Keratinocyte (primary cell): ENCODE measurements around the gene POP5. TPM values are rescaled to one million over a fixed set of nuclear protein-coding genes. Genes with fewer than 3 reads are reported as not detected.

ENCODE experiments used
- DNase-seq: peaks from one replicate; pipeline ENCODE4 v3.0.0-alpha.2; 2011; ENCODE audit warnings: low read depth, missing footprints, low spot score
- FAIRE-seq: peaks from 2 replicates; lab custom pipeline; 2011; peaks lifted over from hg19 to GRCh38; lab: Jason Lieb, UNC
- H2AFZ ChIP-seq: 2 replicates; pipeline ENCODE4 v1.6.0; 2012; ENCODE audit warnings: low read length, control low read depth, inconsistent platforms; ENCODE audit not compliant: control insufficient read depth
- H3K27ac ChIP-seq: 2 replicates; pipeline ENCODE4 v1.5.1; 2011; ENCODE audit warnings: low read length; ENCODE audit not compliant: control insufficient read depth, insufficient read depth
- H3K27me3 ChIP-seq: 3 replicates; pipeline ENCODE4 v1.6.0; 2011; ENCODE audit warnings: low read length; ENCODE audit not compliant: control insufficient read depth, insufficient read depth; ENCODE audit errors: extremely low read depth
- H3K36me3 ChIP-seq, 2 experiments: 2 replicates in 1 of 2; 3 replicates in 1 of 2; pipeline ENCODE4 v1.5.1; 2011; ENCODE audit warnings: low read length in 2 of 2, mild to moderate bottlenecking in 1 of 2; ENCODE audit not compliant: control insufficient read depth in 2 of 2, insufficient read depth in 2 of 2; ENCODE audit errors: extremely low read depth in 1 of 2
- H3K4me1 ChIP-seq: 3 replicates; pipeline ENCODE4 v1.5.1; 2011; ENCODE audit warnings: low read length; ENCODE audit not compliant: control insufficient read depth, insufficient read depth; ENCODE audit errors: extremely low read depth
- H3K4me2 ChIP-seq: 3 replicates; pipeline ENCODE4 v1.6.0; 2011; ENCODE audit warnings: low read depth, low read length; ENCODE audit not compliant: control insufficient read depth, insufficient read depth; ENCODE audit errors: extremely low read depth
- H3K4me3 ChIP-seq, 3 experiments: fragments of 200-600 bp in 1 of 3; sonication (generic) in 1 of 3; 2 replicates in 2 of 3; 3 replicates in 1 of 3; pipeline ENCODE4 v1.5.1; 2011 to 2016; ENCODE audit warnings: low read length in 3 of 3, mild to moderate bottlenecking in 3 of 3, control low read depth in 2 of 3, inconsistent platforms in 1 of 3, low read depth in 1 of 3, mixed read lengths in 1 of 3, mixed run types in 1 of 3, moderate library complexity in 1 of 3; ENCODE audit not compliant: control insufficient read depth in 2 of 3, insufficient read depth in 2 of 3; ENCODE audit errors: extremely low read depth in 1 of 3
- H3K79me2 ChIP-seq: 2 replicates; pipeline ENCODE4 v1.6.0; 2012; ENCODE audit warnings: low read length; ENCODE audit not compliant: control insufficient read depth, insufficient read depth
- H3K9ac ChIP-seq: 3 replicates; pipeline ENCODE4 v1.6.0; 2011; ENCODE audit warnings: low read length; ENCODE audit not compliant: control insufficient read depth, insufficient read depth; ENCODE audit errors: extremely low read depth
- H3K9me1 ChIP-seq: 3 replicates; pipeline ENCODE4 v1.6.0; 2011; ENCODE audit warnings: low read length; ENCODE audit not compliant: control insufficient read depth, insufficient read depth; ENCODE audit errors: extremely low read depth
- H3K9me3 ChIP-seq: 2 replicates; pipeline ENCODE4 v1.5.1; 2012; ENCODE audit warnings: low read depth, low read length; ENCODE audit not compliant: control insufficient read depth
- H4K20me1 ChIP-seq: 3 replicates; pipeline ENCODE4 v1.6.0; 2011; ENCODE audit warnings: low read length; ENCODE audit not compliant: control insufficient read depth, insufficient read depth; ENCODE audit errors: extremely low read depth
- EZH2 ChIP-seq: IDR thresholded peaks from one replicate; pipeline ENCODE4 v1.6.1; 2012; ENCODE audit warnings: inconsistent platforms, mild to moderate bottlenecking, low read length, moderate library complexity
- dilution Hi-C: fragments of 300-500 bp; cut with MboI; formaldehyde crosslinking; loops from one replicate; pipeline ENCODE4 v1.7.0; 2020; ENCODE audit warnings: low sequenced_read_pairs; ENCODE audit not compliant: extremely low pct_ligation_motif_present
- polyA plus RNA-seq, 5 experiments: library from polyadenylated mRNA; depleted of rRNA in 3 of 5; stranded (reverse) in 3 of 5; stranded (forward) in 1 of 5; unstranded in 1 of 5; fragments of >200 nt; gene quantifications; 1 replicate in 1 of 5; 2 replicates in 3 of 5; 3 replicates in 1 of 5; pipeline versions ENCODE4 v1.2.1 to v1.2.3, GENCODE V29; 2011 to 2012; ENCODE audit warnings: missing spikeins in 2 of 5, low read depth in 1 of 5, low replicate concordance in 1 of 5
- TF ChIP-seq, protein P1 (sequence below), 3 experiments: IDR thresholded peaks in 1 of 3; conservative IDR thresholded peaks in 1 of 3; optimal IDR thresholded peaks in 1 of 3; 2 replicates in 2 of 3; 3 replicates in 1 of 3; pipeline versions ENCODE3 to v1.5.1; 2011; ENCODE audit warnings: low read length in 3 of 3, mild to moderate bottlenecking in 3 of 3, moderate library complexity in 2 of 3, control low read depth in 1 of 3, inconsistent platforms in 1 of 3; ENCODE audit not compliant: insufficient read depth in 2 of 3; ENCODE audit errors: extremely low read depth in 1 of 3

Gene POP5
- polyA plus RNA-seq, 1 donor (not counting 4 experiments of a cell fraction or from before 2014, with no cell fraction given), result 105 TPM

DNA sequence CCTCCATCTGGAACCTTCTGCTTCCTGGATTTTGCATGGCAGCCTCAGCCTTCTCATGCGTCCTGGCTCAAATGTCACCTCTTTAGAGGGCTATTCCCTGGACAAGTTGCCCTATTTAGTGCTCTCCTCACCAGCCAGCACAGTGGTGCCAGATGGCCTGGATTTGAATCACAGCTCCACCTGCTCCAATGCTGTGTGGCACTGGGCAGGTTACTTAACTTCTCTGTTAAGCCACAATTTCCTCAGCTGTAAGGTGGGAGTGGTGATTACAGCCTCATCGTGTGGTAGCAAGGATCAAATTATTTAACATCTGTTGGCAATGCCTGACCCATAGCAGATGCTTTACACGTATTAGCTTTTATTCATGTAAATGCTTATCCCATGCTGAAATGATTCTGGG is 16.7 kb upstream of the POP5 start:
- dilution Hi-C loops, result no loop called here
- DNase-seq (no peak), FAIRE-seq (no peak)
- Histone ChIP-seq H3K9ac (no peak overlapping the region), H3K4me3 (no peak overlapping the region), H3K9me3 (no peaks in the 10 kb centered on the region), H4K20me1 (no peaks in the 10 kb centered on the region), H3K27ac (no peak overlapping the region), H3K9me1 (no peaks in the 10 kb centered on the region), H3K36me3 (no peaks in the 10 kb centered on the region), H3K27me3 (peaks cover 10% of the 10 kb centered on the region), H3K4me2 (no peak overlapping the region), H3K79me2 (no peaks in the 10 kb centered on the region), H2AFZ (no peak overlapping the region), H3K4me1 (no peaks in the 10 kb centered on the region)
- no peak for TF ChIP-seq EZH2
- TF ChIP-seq, protein P1, sequence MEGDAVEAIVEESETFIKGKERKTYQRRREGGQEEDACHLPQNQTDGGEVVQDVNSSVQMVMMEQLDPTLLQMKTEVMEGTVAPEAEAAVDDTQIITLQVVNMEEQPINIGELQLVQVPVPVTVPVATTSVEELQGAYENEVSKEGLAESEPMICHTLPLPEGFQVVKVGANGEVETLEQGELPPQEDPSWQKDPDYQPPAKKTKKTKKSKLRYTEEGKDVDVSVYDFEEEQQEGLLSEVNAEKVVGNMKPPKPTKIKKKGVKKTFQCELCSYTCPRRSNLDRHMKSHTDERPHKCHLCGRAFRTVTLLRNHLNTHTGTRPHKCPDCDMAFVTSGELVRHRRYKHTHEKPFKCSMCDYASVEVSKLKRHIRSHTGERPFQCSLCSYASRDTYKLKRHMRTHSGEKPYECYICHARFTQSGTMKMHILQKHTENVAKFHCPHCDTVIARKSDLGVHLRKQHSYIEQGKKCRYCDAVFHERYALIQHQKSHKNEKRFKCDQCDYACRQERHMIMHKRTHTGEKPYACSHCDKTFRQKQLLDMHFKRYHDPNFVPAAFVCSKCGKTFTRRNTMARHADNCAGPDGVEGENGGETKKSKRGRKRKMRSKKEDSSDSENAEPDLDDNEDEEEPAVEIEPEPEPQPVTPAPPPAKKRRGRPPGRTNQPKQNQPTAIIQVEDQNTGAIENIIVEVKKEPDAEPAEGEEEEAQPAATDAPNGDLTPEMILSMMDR (optimal IDR thresholded peaks at IDR 0.05 in 1 of 3, IDR thresholded peaks at IDR 0.05 in 1 of 3, conservative IDR thresholded peaks at IDR 0.05 in 1 of 3; ENCODE audit: extremely low read depth in 1 of 3, insufficient read depth in 2 of 3, low read length in 3 of 3), result no peak

DNA sequence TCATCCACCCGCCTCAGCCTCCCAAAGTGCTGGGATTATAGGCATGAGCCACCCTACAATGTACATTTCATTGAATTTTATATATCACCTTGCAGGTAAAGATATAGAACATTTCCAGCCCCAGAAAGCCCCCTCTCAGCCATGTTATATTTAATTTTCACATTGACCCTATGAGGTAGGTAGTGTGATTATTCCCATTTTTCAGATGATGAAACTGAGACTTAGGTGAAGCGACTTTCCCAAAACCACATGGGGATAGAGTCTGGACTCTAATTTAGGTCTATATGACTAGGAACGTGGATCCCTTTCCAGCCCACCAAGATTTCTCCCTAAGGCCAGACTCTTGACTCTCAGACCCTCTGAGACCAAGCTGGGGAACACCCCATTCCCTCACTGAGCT is 15.7 kb upstream of the POP5 start:
- no peaks in the 10 kb centered on the region for H3K79me2 ChIP-seq
- H3K9me1 ChIP-seq, result no peaks in the 10 kb centered on the region
- dilution Hi-C loops, result no loop called here
- no peak for FAIRE-seq
- H3K4me1 ChIP-seq, result no peaks in the 10 kb centered on the region
- no peak overlapping the region for H3K4me3 ChIP-seq
- H2AFZ ChIP-seq, result no peak overlapping the region
- H3K27ac ChIP-seq, result no peak overlapping the region
- no peak overlapping the region for H3K9ac ChIP-seq
- no peak for DNase-seq
- H3K9me3 ChIP-seq, result no peaks in the 10 kb centered on the region
- H3K27me3 ChIP-seq, result peaks cover 10% of the 10 kb centered on the region
- no peaks in the 10 kb centered on the region for H4K20me1 ChIP-seq
- no peaks in the 10 kb centered on the region for H3K36me3 ChIP-seq
- H3K4me2 ChIP-seq, result no peak overlapping the region
- no peak for TF ChIP-seq EZH2
- TF ChIP-seq, protein P1 (optimal IDR thresholded peaks at IDR 0.05 in 1 of 3, IDR thresholded peaks at IDR 0.05 in 1 of 3, conservative IDR thresholded peaks at IDR 0.05 in 1 of 3; ENCODE audit: extremely low read depth in 1 of 3, insufficient read depth in 2 of 3, low read length in 3 of 3), result no peak
